A549 (cell line): ENCODE measurements around the gene TGM4. TPM values are rescaled to one million over a fixed set of nuclear protein-coding genes. Genes with fewer than 3 reads are reported as not detected.

Experiments used
- ATAC-seq, 2 experiments: fragments of 200-7000 bp in 1 of 2; fragments of >200 bp in 1 of 2; cut with Nextera tagmentation in 1 of 2; cut with Tn5 transposase in 1 of 2; 3 replicates each; pipeline versions ENCODE4 v1.8.0 to v1.9.1; 2018 to 2020; ENCODE audit warnings: mild to moderate bottlenecking in 1 of 2, moderate library complexity in 1 of 2
- CTCF ChIA-PET: fragments of 300-600 bp; sonication (Branson Sonifier 250); formaldehyde crosslinking; extraction: SDS; loops from one replicate; lab custom pipeline; 2021; ENCODE audit warnings: antibody characterized with exemption, inconsistent platforms; lab: Yijun Ruan, JAX
- POLR2A ChIA-PET: fragments of 350-600 bp; formaldehyde crosslinking; extraction: SDS; loops from one replicate; lab custom pipeline; 2021; ENCODE audit warnings: antibody characterized with exemption, inconsistent platforms; lab: Yijun Ruan, JAX
- DNase-seq, 2 experiments: peaks; one replicate each; pipeline versions ENCODE4 v3.0.0 to v3.0.0-alpha.2; 2011 to 2016; ENCODE audit warnings: low read depth in 1 of 2, low spot score in 1 of 2
- FAIRE-seq: peaks from 2 replicates; lab custom pipeline; 2011; peaks lifted over from hg19 to GRCh38; lab: Jason Lieb, UNC
- H3K27ac ChIP-seq, 2 experiments: fragments of >200 bp; sonication (Bioruptor Twin); formaldehyde crosslinking; 3 replicates each; pipeline ENCODE4 v1.5.1; 2016 to 2017
- H3K4me1 ChIP-seq: fragments of >200 bp; sonication (Bioruptor Twin); formaldehyde crosslinking; 3 replicates; pipeline ENCODE4 v1.6.1; 2016
- H3K4me2 ChIP-seq: fragments of >200 bp; sonication (Bioruptor Twin); formaldehyde crosslinking; 3 replicates; pipeline ENCODE4 v1.6.1; 2016
- H3K4me3 ChIP-seq: fragments of >200 bp; sonication (Bioruptor Twin); formaldehyde crosslinking; 3 replicates; pipeline ENCODE4 v1.5.1; 2016
- H3K9me3 ChIP-seq: fragments of >200 bp; sonication (Bioruptor Twin); formaldehyde crosslinking; 3 replicates; pipeline ENCODE4 v1.6.1; 2016
- BHLHE40 ChIP-seq: IDR thresholded peaks from 2 replicates; pipeline ENCODE4 v1.6.1; 2012; ENCODE audit warnings: low read depth, low read length, inconsistent platforms
- CHD2 ChIP-seq: fragments of 150-350 bp; IDR thresholded peaks from 2 replicates; pipeline ENCODE4 v1.6.1; 2014; ENCODE audit warnings: low read length; ENCODE audit not compliant: partially characterized antibody
- EHF ChIP-seq: fragments of 250-450 bp; sonication (Bioruptor Pico); IDR thresholded peaks from 2 replicates; pipeline ENCODE4 v1.5.0; 2020; ENCODE audit warnings: mild to moderate bottlenecking
- EHMT2 ChIP-seq: fragments of 200-600 bp; sonication (generic); IDR thresholded peaks from 2 replicates; pipeline ENCODE4 v1.6.1; 2016; ENCODE audit warnings: antibody characterized with exemption, low read depth, mild to moderate bottlenecking, moderate library complexity
- EP300 ChIP-seq, 2 experiments: fragments of >200 bp; sonication (Bioruptor Twin); formaldehyde crosslinking; IDR thresholded peaks; 2 replicates in 1 of 2; 3 replicates in 1 of 2; pipeline ENCODE4 v1.6.1; 2016 to 2017
- ESRRA ChIP-seq: fragments of 150-350 bp; IDR thresholded peaks from 2 replicates; pipeline ENCODE4 v1.6.1; 2014; ENCODE audit warnings: mild to moderate bottlenecking, low read length, borderline replicate concordance
- FOSB ChIP-seq: fragments of 250-450 bp; sonication (Bioruptor Pico); IDR thresholded peaks from 2 replicates; pipeline ENCODE4 v1.5.0; 2020; ENCODE audit warnings: mild to moderate bottlenecking, moderate library complexity
- FOSL2 ChIP-seq, 2 experiments: fragments of 450-650 bp in 1 of 2; fragments of >200 bp in 1 of 2; sonication (Bioruptor Twin) in 1 of 2; formaldehyde crosslinking; IDR thresholded peaks; 2 replicates each; pipeline versions ENCODE4 v1.5.0 to v1.6.1; 2016 to 2020; ENCODE audit warnings: mild to moderate bottlenecking in 1 of 2, moderate library complexity in 1 of 2
- FOXS1 ChIP-seq: fragments of 250-450 bp; sonication (Bioruptor Pico); IDR thresholded peaks from 2 replicates; pipeline ENCODE4 v1.5.0; 2020; ENCODE audit warnings: mild to moderate bottlenecking, moderate library complexity
- GATA3 ChIP-seq: IDR thresholded peaks from 2 replicates; pipeline ENCODE4 v1.6.1; 2012; ENCODE audit warnings: borderline replicate concordance
- HDAC2 ChIP-seq: fragments of 200-600 bp; sonication (generic); IDR thresholded peaks from 2 replicates; pipeline ENCODE4 v1.6.1; 2016
- HEYL ChIP-seq: fragments of 250-450 bp; sonication (Bioruptor Pico); IDR thresholded peaks from 2 replicates; pipeline ENCODE4 v1.8.0; 2021; ENCODE audit warnings: mild to moderate bottlenecking, moderate library complexity
- HOXA7 ChIP-seq: fragments of 250-450 bp; sonication (Bioruptor Pico); IDR thresholded peaks from 2 replicates; pipeline ENCODE4 v1.5.0; 2020; ENCODE audit warnings: mild to moderate bottlenecking, moderate library complexity
- HOXB13 ChIP-seq: fragments of 250-450 bp; sonication (Bioruptor Pico); IDR thresholded peaks from 2 replicates; pipeline ENCODE4 v1.5.0; 2020; ENCODE audit warnings: low read depth, mild to moderate bottlenecking, moderate library complexity
- JUN ChIP-seq, 2 experiments: fragments of >200 bp; sonication (Bioruptor Twin); formaldehyde crosslinking; IDR thresholded peaks; 2 replicates in 1 of 2; 3 replicates in 1 of 2; pipeline ENCODE4 v1.6.1; 2016 to 2017
- JUNB ChIP-seq: fragments of >200 bp; sonication (Bioruptor Twin); formaldehyde crosslinking; IDR thresholded peaks from 2 replicates; pipeline ENCODE4 v1.6.1; 2016
- KDM5A ChIP-seq: fragments of 200-600 bp; sonication (generic); IDR thresholded peaks from 2 replicates; pipeline ENCODE4 v1.6.1; 2016; ENCODE audit warnings: antibody characterized with exemption, mild to moderate bottlenecking
- MYC ChIP-seq: IDR thresholded peaks from 2 replicates; pipeline ENCODE4 v1.6.1; 2012; ENCODE audit warnings: mild to moderate bottlenecking, inconsistent platforms, low read length, improper control_type of control experiment, borderline replicate concordance
- NPAS2 ChIP-seq: fragments of 250-450 bp; sonication (Bioruptor Pico); IDR thresholded peaks from 2 replicates; pipeline ENCODE4 v1.8.0; 2022; ENCODE audit warnings: mild to moderate bottlenecking, moderate library complexity, borderline replicate concordance
- NR3C1 ChIP-seq: fragments of >200 bp; sonication (Bioruptor Twin); formaldehyde crosslinking; IDR thresholded peaks from 3 replicates; pipeline ENCODE4 v1.6.1; 2017
- POLR2A ChIP-seq: IDR thresholded peaks from 2 replicates; pipeline ENCODE4 v1.6.1; 2012; ENCODE audit warnings: mild to moderate bottlenecking, low read length
- RARB ChIP-seq: fragments of 250-450 bp; sonication (Bioruptor Pico); IDR thresholded peaks from 2 replicates; pipeline ENCODE4 v1.8.0; 2021; ENCODE audit warnings: mild to moderate bottlenecking, moderate library complexity
- RCOR1 ChIP-seq: fragments of 150-350 bp; IDR thresholded peaks from 2 replicates; pipeline ENCODE4 v1.6.1; 2014; ENCODE audit warnings: antibody characterized with exemption, low read length, low read depth
- RFX5 ChIP-seq: fragments of 450-650 bp; IDR thresholded peaks from 2 replicates; pipeline ENCODE4 v1.7.1; 2014; ENCODE audit warnings: antibody characterized with exemption, mild to moderate bottlenecking, moderate library complexity
- SMC3 ChIP-seq: fragments of >200 bp; sonication (Bioruptor Twin); formaldehyde crosslinking; IDR thresholded peaks from 3 replicates; pipeline ENCODE4 v1.6.1; 2018; ENCODE audit warnings: inconsistent platforms
- SREBF2 ChIP-seq: fragments of 450-650 bp; IDR thresholded peaks from 2 replicates; pipeline ENCODE4 v1.6.1; 2014; ENCODE audit warnings: mild to moderate bottlenecking, moderate library complexity
- TFCP2L1 ChIP-seq: fragments of 250-450 bp; sonication (Bioruptor Pico); IDR thresholded peaks from 2 replicates; pipeline ENCODE4 v1.5.0; 2021; ENCODE audit warnings: mild to moderate bottlenecking
- USF2 ChIP-seq: fragments of 450-650 bp; IDR thresholded peaks from 2 replicates; pipeline ENCODE4 v1.6.1; 2014; ENCODE audit warnings: antibody characterized with exemption
- ZC3H11A ChIP-seq: fragments of 450-650 bp; IDR thresholded peaks from 2 replicates; pipeline ENCODE4 v1.6.1; 2014; ENCODE audit warnings: antibody characterized with exemption, mild to moderate bottlenecking
- ZFP36 ChIP-seq: fragments of 450-650 bp; IDR thresholded peaks from 2 replicates; pipeline ENCODE4 v1.6.1; 2014; ENCODE audit warnings: borderline replicate concordance; ENCODE audit not compliant: partially characterized antibody
- WGBS: methylation state at CpG from one replicate; pipeline ENCODE4 v1.1.6; 2017; ENCODE audit errors: missing lambda C conversion rate; 5-methylcytosine and 5-hydroxymethylcytosine counted together
- polyA plus RNA-seq, 4 experiments: library from polyadenylated mRNA; depleted of rRNA in 3 of 4; stranded (reverse); fragments of >200 nt; fragmentation: RNase III in 1 of 4; extraction: RNeasy Plus Mini Kit Qiagen cat#74134 plus additional on column Dnase treatment in 1 of 4; gene quantifications; 2 replicates in 3 of 4; 3 replicates in 1 of 4; pipeline ENCODE4 v1.2.3, GENCODE V29; 2011 to 2017
- TF ChIP-seq, protein P1 (sequence below): IDR thresholded peaks from 2 replicates; pipeline ENCODE4 v1.6.1; 2012
- TF ChIP-seq, protein P2 (sequence below): fragments of >200 bp; sonication (Bioruptor Twin); formaldehyde crosslinking; IDR thresholded peaks from 2 replicates; pipeline ENCODE4 v1.6.1; 2016
- TF ChIP-seq, protein P3 (sequence below): IDR thresholded peaks from 2 replicates; pipeline ENCODE4 v1.6.1; 2012
- TF ChIP-seq, protein P4 (sequence below): IDR thresholded peaks from 2 replicates; pipeline ENCODE4 v1.6.1; 2012; ENCODE audit warnings: low read depth, borderline replicate concordance

TGM4 gene
- polyA plus RNA-seq, 2 of the 4 experiments (the other 2 are of a cell fraction), result 0.01 TPM; not detected in 1

- WGBS, result 20% methylated on average over 3 of the region's 3 CpGs
- Histone ChIP-seq H3K27ac (peak overlapping the region; percentile 92 to 95), H3K4me3 (no peak overlapping the region), H3K9me3 (peaks cover 4% of the 10 kb centered on the region; the same call in 1 of the 3 replicates), H3K4me1 (peaks cover 41% of the 10 kb centered on the region), H3K4me2 (peak overlapping the region; percentile 68)
- FAIRE-seq (no peak), DNase-seq (peak; percentile 25 to 57), ATAC-seq (peak; percentile 60 to 69)
- TF ChIP-seq, protein P1, sequence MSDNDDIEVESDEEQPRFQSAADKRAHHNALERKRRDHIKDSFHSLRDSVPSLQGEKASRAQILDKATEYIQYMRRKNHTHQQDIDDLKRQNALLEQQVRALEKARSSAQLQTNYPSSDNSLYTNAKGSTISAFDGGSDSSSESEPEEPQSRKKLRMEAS, result peak; percentile 62
- no peak for TF ChIP-seq HEYL (CRISPR knock-in tag)
- no peak for TF ChIP-seq MYC
- no peak for TF ChIP-seq TFCP2L1 (CRISPR knock-in tag)
- TF ChIP-seq SREBF2, result no peak
- no peak for TF ChIP-seq RCOR1
- 0 out of 2 replicates have a peak, but pooled peaks have one; percentile 24 for TF ChIP-seq GATA3
- TF ChIP-seq HOXA7, result no peak
- no peak for TF ChIP-seq EHMT2
- no peak for TF ChIP-seq NR3C1
- no peak; a peak in 1 of 5 replicates for TF ChIP-seq EP300 (IDR thresholded peaks at IDR 0.05)
- peak; percentile 61 for TF ChIP-seq FOSL2 (IDR thresholded peaks at IDR 0.05)
- peak; percentile 51 for TF ChIP-seq FOSL2 (CRISPR knock-in tag; IDR thresholded peaks at IDR 0.05)
- TF ChIP-seq JUNB, result peak; percentile 66; the same call in 1 of the 2 replicates
- TF ChIP-seq KDM5A, result no peak
- no peak for TF ChIP-seq FOXS1 (CRISPR knock-in tag)
- TF ChIP-seq, protein P2, sequence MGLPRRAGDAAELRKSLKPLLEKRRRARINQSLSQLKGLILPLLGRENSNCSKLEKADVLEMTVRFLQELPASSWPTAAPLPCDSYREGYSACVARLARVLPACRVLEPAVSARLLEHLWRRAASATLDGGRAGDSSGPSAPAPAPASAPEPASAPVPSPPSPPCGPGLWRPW, result no peak
- TF ChIP-seq FOSB (CRISPR knock-in tag), result no peak
- TF ChIP-seq CHD2, result no peak
- no peak for TF ChIP-seq ZFP36
- no peak for TF ChIP-seq BHLHE40
- no peak for TF ChIP-seq POLR2A
- TF ChIP-seq RARB (CRISPR knock-in tag), result no peak
- no peak for TF ChIP-seq USF2
- TF ChIP-seq HOXB13 (CRISPR knock-in tag), result no peak
- TF ChIP-seq, protein P3, sequence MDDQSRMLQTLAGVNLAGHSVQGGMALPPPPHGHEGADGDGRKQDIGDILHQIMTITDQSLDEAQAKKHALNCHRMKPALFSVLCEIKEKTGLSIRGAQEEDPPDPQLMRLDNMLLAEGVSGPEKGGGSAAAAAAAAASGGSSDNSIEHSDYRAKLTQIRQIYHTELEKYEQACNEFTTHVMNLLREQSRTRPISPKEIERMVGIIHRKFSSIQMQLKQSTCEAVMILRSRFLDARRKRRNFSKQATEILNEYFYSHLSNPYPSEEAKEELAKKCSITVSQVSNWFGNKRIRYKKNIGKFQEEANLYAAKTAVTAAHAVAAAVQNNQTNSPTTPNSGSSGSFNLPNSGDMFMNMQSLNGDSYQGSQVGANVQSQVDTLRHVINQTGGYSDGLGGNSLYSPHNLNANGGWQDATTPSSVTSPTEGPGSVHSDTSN, result no peak
- TF ChIP-seq HDAC2, result no peak
- no peak for TF ChIP-seq ZC3H11A
- no peak for TF ChIP-seq JUN (IDR thresholded peaks at IDR 0.05)
- no peak for TF ChIP-seq EHF (CRISPR knock-in tag)
- CTCF ChIA-PET, result interaction anchor here (1.0 kb wide), 1 partner anchor 127 kb away, joined by 3 read pairs; no protein-coding TSS in a partner anchor
- POLR2A ChIA-PET, result no interaction called here
Measured at GRCh38 chr3:44886561-44886960, 12.2 kb downstream of the TGM4 start.

DNA sequence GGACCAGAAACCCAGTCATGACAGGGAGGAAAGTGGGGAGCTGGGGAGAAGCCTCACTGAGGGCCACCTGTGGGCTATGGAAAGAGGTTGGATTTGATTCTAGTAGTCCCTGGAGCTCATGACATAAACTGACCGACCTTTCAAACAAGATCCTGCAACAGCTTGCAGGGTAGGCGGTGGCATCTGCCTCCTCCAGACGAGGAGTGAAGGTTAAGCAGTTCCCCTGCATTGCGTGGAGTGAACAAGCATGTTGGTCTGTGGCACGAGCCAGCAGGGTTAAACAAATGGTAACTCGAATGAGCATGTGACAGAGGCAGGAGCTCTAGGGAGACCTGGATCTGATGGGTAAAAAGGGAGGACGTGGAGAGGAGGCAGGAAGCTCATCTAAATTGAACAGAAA is 12.7 kb downstream of the TGM4 start:
- no peak overlapping the region for H3K4me3 ChIP-seq
- ChIA-PET CTCF (interaction anchor here (1.0 kb wide), 1 partner anchor 126 kb away, joined by 3 read pairs; no protein-coding TSS in a partner anchor), POLR2A (no interaction called here)
- WGBS, result 81% methylated on average over 7 of the region's 7 CpGs
- DNase-seq (no peak), ATAC-seq (no peak), FAIRE-seq (no peak)
- peak overlapping the region; percentile 92 to 95 for H3K27ac ChIP-seq
- peak overlapping the region; percentile 68 for H3K4me2 ChIP-seq
- H3K9me3 ChIP-seq, result peaks cover 4% of the 10 kb centered on the region; the same call in 1 of the 3 replicates
- H3K4me1 ChIP-seq, result peaks cover 41% of the 10 kb centered on the region
- TF ChIP-seq SMC3, result no peak
- no peak for TF ChIP-seq CHD2
- TF ChIP-seq ESRRA, result no peak
- TF ChIP-seq, protein P4, sequence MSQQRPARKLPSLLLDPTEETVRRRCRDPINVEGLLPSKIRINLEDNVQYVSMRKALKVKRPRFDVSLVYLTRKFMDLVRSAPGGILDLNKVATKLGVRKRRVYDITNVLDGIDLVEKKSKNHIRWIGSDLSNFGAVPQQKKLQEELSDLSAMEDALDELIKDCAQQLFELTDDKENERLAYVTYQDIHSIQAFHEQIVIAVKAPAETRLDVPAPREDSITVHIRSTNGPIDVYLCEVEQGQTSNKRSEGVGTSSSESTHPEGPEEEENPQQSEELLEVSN, result no peak
- no peak for TF ChIP-seq RFX5
- TF ChIP-seq NPAS2 (CRISPR knock-in tag), result no peak
- TF ChIP-seq EP300 (IDR thresholded peaks at IDR 0.05), result no peak
